ENCODE measurements around the gene TMEM43. TPM values are rescaled to one million over a fixed set of nuclear protein-coding genes. Genes with fewer than 3 reads are reported as not detected.

TMEM43 gene
- total RNA-seq, 1 experiment from 2014 or later: 120 TPM

GRCh38 chr3:14127516-14128161, 2.8 kb downstream of the TMEM43 start:
- CTCF ChIA-PET: interaction anchor here (0.7 to 1.1 kb wide), 2 partner anchors 11 to 15 kb away, joined by 3 read pairs; no protein-coding TSS in a partner anchor
- intact Hi-C loops (cut with micrococcal nuclease): no loop called here

DNA sequence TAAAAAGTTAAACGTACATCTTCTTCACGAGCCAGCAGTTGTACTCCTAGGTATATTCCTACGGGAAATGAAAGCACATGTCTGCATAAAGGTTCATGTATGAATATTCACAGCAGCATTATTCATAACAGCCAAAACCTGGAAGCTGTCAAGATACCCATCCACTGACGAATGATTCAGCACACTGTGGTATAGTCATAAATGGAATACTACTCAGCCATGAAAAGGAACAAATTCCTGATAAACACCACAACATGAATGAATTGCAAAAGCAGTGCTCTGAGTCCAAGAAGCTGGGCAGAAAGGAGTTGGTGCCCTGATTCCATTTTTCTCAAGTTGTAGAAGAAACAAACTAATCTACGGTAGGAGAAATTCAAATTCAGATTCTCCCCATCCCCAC, 3.9 kb downstream of the TMEM43 start:
- TF ChIP-seq CTCF (IDR thresholded peaks at IDR 0.05; ENCODE audit: unreplicated experiment): no peak
- Mint-ChIP-seq H3K9me3 (ENCODE audit: unreplicated experiment) (no peaks in the 10 kb centered on the region), H3K4me3 (ENCODE audit: unreplicated experiment) (no peak overlapping the region), H3K27me3 (ENCODE audit: insufficient read depth, unreplicated experiment) (no peaks in the 10 kb centered on the region), H3K27ac (ENCODE audit: low read depth, unreplicated experiment) (peak overlapping the region; percentile 46), H3K36me3 (ENCODE audit: insufficient read depth, unreplicated experiment) (peaks cover 79% of the 10 kb centered on the region), H3K4me1 (ENCODE audit: insufficient read depth, unreplicated experiment) (peaks cover 22% of the 10 kb centered on the region)
- ChIA-PET CTCF (interaction anchor here (1.1 kb wide), 1 partner anchor 14 kb away, joined by 3 read pairs; no protein-coding TSS in a partner anchor), POLR2A (interaction anchor here (0.7 to 9.1 kb wide), 5 partner anchors 13 to 1155 kb away, joined by 3 to 294 read pairs (median 3); partner anchors contain the start of genes LSM3 and XPC)
- no peak for DNase-seq (ENCODE audit: unreplicated experiment)
- intact Hi-C loops (cut with micrococcal nuclease): no loop called here
- BruUV-seq (replicated peaks): no TSS peak

More at GRCh38 chr3:14127516-14128161, 2.8 kb downstream of the TMEM43 start:
- DNase-seq (ENCODE audit: unreplicated experiment): no peak
- POLR2A ChIA-PET: interaction anchor here (0.7 to 9.1 kb wide), 3 partner anchors 14 to 227 kb away, joined by 3 to 294 read pairs (median 150); partner anchors contain the start of genes LSM3 and XPC
- Mint-ChIP-seq H3K27ac (ENCODE audit: low read depth, unreplicated experiment) (peak overlapping the region; percentile 96), H3K27me3 (ENCODE audit: insufficient read depth, unreplicated experiment) (no peaks in the 10 kb centered on the region), H3K36me3 (ENCODE audit: insufficient read depth, unreplicated experiment) (peaks cover 68% of the 10 kb centered on the region), H3K4me1 (ENCODE audit: insufficient read depth, unreplicated experiment) (peaks cover 21% of the 10 kb centered on the region), H3K9me3 (ENCODE audit: unreplicated experiment) (no peaks in the 10 kb centered on the region), H3K4me3 (ENCODE audit: unreplicated experiment) (peak overlapping the region; percentile 99)
- no TSS peak for BruUV-seq (replicated peaks)
- no peak for TF ChIP-seq CTCF (IDR thresholded peaks at IDR 0.05; ENCODE audit: unreplicated experiment)

- POLR2A ChIA-PET: interaction anchor here (0.7 to 9.1 kb wide), 5 partner anchors 13 to 1156 kb away, joined by 3 to 294 read pairs (median 3); no protein-coding TSS in a partner anchor
- H3K4me1 Mint-ChIP-seq (ENCODE audit: insufficient read depth, unreplicated experiment): peaks cover 22% of the 10 kb centered on the region
Observed at GRCh38 chr3:14129296-14129695, 4.4 kb downstream of the TMEM43 start.

More at GRCh38 chr3:14129296-14129695, 4.4 kb downstream of the TMEM43 start:
- CTCF ChIA-PET: interaction anchor here (0.6 kb wide), 1 partner anchor 527 kb away, joined by 3 read pairs; no protein-coding TSS in a partner anchor
- H3K9me3 Mint-ChIP-seq (ENCODE audit: unreplicated experiment): no peaks in the 10 kb centered on the region
- no TSS peak for BruUV-seq (replicated peaks)
- H3K36me3 Mint-ChIP-seq (ENCODE audit: insufficient read depth, unreplicated experiment): peaks cover 85% of the 10 kb centered on the region
- no peaks in the 10 kb centered on the region for H3K27me3 Mint-ChIP-seq (ENCODE audit: insufficient read depth, unreplicated experiment)
- no peak overlapping the region for H3K4me3 Mint-ChIP-seq (ENCODE audit: unreplicated experiment)
- TF ChIP-seq CTCF (IDR thresholded peaks at IDR 0.05; ENCODE audit: unreplicated experiment): no peak
- H3K27ac Mint-ChIP-seq (ENCODE audit: low read depth, unreplicated experiment): peak overlapping the region; percentile 46
- intact Hi-C loops (cut with micrococcal nuclease): no loop called here
- no peak for DNase-seq (ENCODE audit: unreplicated experiment)
